Kidney (tissue), 14 donors: ENCODE measurements around the gene P3H4. TPM values are rescaled to one million over a fixed set of nuclear protein-coding genes. Genes with fewer than 3 reads are reported as not detected.

Source experiments
- DNase-seq, 5 donors: peaks; one replicate each; pipeline ENCODE4 v3.0.0-alpha.2; 2013 to 2020
- FAIRE-seq: peaks from 2 replicates; lab custom pipeline; 2012; peaks lifted over from hg19 to GRCh38; lab: Jason Lieb, UNC
- H3K27ac ChIP-seq, 2 donors: one replicate each; pipeline ENCODE4 v1.7.0; 2013; ENCODE audit warnings: low read depth in 2 of 2, low read length in 2 of 2, inconsistent platforms in 1 of 2
- H3K27me3 ChIP-seq: one replicate; pipeline ENCODE4 v1.7.1; 2013; ENCODE audit warnings: low read length, inconsistent platforms; ENCODE audit not compliant: control insufficient read depth, insufficient read depth
- H3K36me3 ChIP-seq, 3 donors: one replicate each; pipeline versions ENCODE4 v1.7.0 to v1.7.1; 2013; ENCODE audit warnings: low read length in 3 of 3, control low read depth in 1 of 3, inconsistent platforms in 1 of 3; ENCODE audit not compliant: insufficient read depth in 3 of 3, control insufficient read depth in 2 of 3
- H3K4me1 ChIP-seq, 3 donors: one replicate each; pipeline versions ENCODE4 v1.7.0 to v1.7.1; 2013; ENCODE audit warnings: low read length in 3 of 3, inconsistent platforms in 1 of 3, low read depth in 1 of 3; ENCODE audit not compliant: control insufficient read depth in 2 of 3, insufficient read depth in 2 of 3
- H3K4me3 ChIP-seq, 3 donors: one replicate each; pipeline versions ENCODE4 v1.7.0 to v1.8.1; 2013; ENCODE audit warnings: low read length in 3 of 3, control low read depth in 1 of 3, inconsistent platforms in 1 of 3
- H3K9ac ChIP-seq, 3 donors: one replicate each; pipeline versions ENCODE4 v1.7.0 to v1.7.1; 2013; ENCODE audit warnings: low read length in 3 of 3, control low read depth in 1 of 3, inconsistent platforms in 1 of 3
- H3K9me3 ChIP-seq, 3 donors: one replicate each; pipeline versions ENCODE4 v1.7.0 to v1.7.1; 2013; ENCODE audit warnings: low read length in 3 of 3, control low read depth in 1 of 3, inconsistent platforms in 1 of 3; ENCODE audit not compliant: control insufficient read depth in 2 of 3, insufficient read depth in 1 of 3
- intact Hi-C: fragments of 100-400 bp; cut with DNase I; formaldehyde crosslinking; loops from one replicate; pipeline ENCODE4 v1.11.1; 2022
- polyA plus RNA-seq: library from polyadenylated mRNA; stranded (reverse); fragments of 350-450 nt; fragmentation: Illumina TruSeq; extraction: RNeasy Lipid Tissue Mini Kit (QIAGEN cat#74804); gene quantifications from one replicate; pipeline ENCODE4 v1.2.3, GENCODE V29; 2014; ENCODE audit warnings: low read depth, low replicate concordance; ENCODE audit not compliant: insufficient read depth
- total RNA-seq: library from RNA; stranded (reverse); fragmentation: NEBNext Ultra II Directional; extraction: Animal tissue kit (Norgen Biotek cat#: 25700); gene quantifications from one replicate; pipeline ENCODE4 v1.2.1, GENCODE V29; 2021
- TF ChIP-seq, protein P1 (sequence below): IDR thresholded peaks from 3 replicates; pipeline ENCODE4 v1.5.1; 2012; ENCODE audit warnings: mild to moderate bottlenecking, moderate library complexity, borderline replicate concordance; ENCODE audit not compliant: insufficient read depth; ENCODE audit errors: extremely low read depth
- donor health status: control.
- donor health status: control.
- donor health status: control.
- donor health status: control.
- donor health status: control.
- donor health status: DM: yes; HTN: yes; CAD: no.
- donor health status: Normal renal cell carcinoma (clear cell type).

The P3H4 gene
- total and polyA plus RNA-seq, 2 donors from 2014 or later, result 13.6 to 13.7 TPM

DNA sequence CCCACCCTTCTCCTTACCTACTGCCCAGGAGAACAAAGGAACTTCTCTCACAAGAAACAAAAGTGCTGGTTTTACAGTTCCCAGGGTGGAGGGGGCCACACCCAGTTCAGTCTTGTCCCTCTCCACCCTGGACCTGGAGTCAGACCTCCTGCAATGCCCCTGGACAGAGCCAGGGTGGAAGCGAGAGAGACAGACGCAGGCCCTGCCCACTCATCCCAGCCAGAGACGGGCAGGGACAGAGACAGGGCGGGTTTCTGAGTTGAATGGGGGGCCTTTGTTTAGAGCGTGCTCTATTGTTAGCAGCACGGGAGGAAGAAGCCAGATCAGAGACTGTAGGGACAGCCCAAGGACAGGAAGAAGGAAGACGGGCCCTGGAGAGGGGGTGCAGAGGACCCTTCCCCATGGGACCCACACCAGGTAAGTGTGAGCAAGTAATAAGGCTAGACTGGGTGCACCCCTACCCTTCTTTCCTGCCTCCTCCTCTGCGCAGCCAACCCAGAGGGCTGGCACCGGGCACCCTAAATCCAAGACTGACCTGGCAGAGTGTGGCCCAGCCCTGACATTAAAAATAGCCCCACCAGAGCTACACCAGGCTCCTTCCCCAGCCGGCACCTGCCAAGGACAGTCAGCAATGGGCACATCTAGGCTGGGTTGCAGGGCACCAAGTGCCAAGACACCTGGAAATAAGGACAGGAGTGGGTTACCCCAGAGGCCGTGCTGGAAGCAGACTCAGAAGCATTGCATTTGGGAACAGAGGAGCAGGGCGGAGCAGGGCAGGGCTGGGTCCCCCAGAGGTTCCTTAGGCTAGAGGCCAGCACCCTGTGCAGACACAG, 36.1 kb downstream of the P3H4 start:
- intact Hi-C loops, result no loop called here
- Histone ChIP-seq H3K9ac (no peak overlapping the region), H3K27me3 (no peaks in the 10 kb centered on the region), H3K4me3 (no peak overlapping the region), H3K27ac (peak overlapping the region; percentile 70 to 72), H3K36me3 (peaks cover 2 to 10% (median 9%) of the 10 kb centered on the region in 3 donors), H3K4me1 (peaks cover 7 to 62% (median 59%) of the 10 kb centered on the region in 3 donors), H3K9me3 (no peaks in the 10 kb centered on the region)
- FAIRE-seq (no peak), DNase-seq (peak in 2 of 5 donors; percentile 31 to 62)
- TF ChIP-seq, protein P1, sequence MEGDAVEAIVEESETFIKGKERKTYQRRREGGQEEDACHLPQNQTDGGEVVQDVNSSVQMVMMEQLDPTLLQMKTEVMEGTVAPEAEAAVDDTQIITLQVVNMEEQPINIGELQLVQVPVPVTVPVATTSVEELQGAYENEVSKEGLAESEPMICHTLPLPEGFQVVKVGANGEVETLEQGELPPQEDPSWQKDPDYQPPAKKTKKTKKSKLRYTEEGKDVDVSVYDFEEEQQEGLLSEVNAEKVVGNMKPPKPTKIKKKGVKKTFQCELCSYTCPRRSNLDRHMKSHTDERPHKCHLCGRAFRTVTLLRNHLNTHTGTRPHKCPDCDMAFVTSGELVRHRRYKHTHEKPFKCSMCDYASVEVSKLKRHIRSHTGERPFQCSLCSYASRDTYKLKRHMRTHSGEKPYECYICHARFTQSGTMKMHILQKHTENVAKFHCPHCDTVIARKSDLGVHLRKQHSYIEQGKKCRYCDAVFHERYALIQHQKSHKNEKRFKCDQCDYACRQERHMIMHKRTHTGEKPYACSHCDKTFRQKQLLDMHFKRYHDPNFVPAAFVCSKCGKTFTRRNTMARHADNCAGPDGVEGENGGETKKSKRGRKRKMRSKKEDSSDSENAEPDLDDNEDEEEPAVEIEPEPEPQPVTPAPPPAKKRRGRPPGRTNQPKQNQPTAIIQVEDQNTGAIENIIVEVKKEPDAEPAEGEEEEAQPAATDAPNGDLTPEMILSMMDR, result no peak

DNA sequence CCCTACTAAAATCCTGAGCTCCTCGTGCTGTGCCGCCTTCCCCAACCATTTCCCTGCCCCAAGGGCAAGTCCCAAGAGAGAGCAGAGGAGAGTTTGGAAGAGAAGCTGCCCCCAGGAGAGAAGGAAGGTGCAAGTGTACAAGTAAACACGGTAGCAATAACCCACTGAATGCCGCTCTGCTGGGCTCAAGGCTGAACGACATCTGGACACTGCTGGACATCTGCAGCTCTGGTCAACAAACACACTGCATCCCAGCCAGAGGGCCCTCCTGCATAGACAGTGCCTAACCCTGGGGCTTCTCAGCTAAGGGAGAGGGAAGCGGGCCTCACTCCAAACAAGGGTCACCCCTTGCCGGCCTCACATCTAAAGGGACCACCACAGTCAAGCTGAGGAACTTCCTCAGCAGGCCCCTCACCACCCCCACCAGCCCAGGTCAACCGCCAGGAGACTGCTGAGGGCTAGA, 38.0 kb downstream of the P3H4 start:
- peaks cover 5 to 24% (median 19%) of the 10 kb centered on the region in 3 donors for H3K36me3 ChIP-seq
- intact Hi-C loops, result no loop called here
- peak in 3 of 5 donors; percentile 40 to 72 (median 63) for DNase-seq
- no peaks in the 10 kb centered on the region for H3K9me3 ChIP-seq
- no peaks in the 10 kb centered on the region for H3K27me3 ChIP-seq
- no peak for FAIRE-seq
- H3K4me1 ChIP-seq, result peaks cover 6 to 59% (median 55%) of the 10 kb centered on the region in 3 donors
- H3K27ac ChIP-seq, result peak overlapping the region; percentile 84 to 86
- no peak overlapping the region for H3K4me3 ChIP-seq
- TF ChIP-seq, protein P1, result no peak
- H3K9ac ChIP-seq, result no peak overlapping the region

GRCh38 chr17:41773190-41773588, 38.6 kb downstream of the P3H4 start:
- H3K9me3 ChIP-seq, result no peaks in the 10 kb centered on the region
- DNase-seq, result peak; percentile 80 to 94 (median 84)
- H3K27me3 ChIP-seq, result no peaks in the 10 kb centered on the region
- no peak overlapping the region for H3K9ac ChIP-seq
- peak overlapping the region; percentile 84 to 86 for H3K27ac ChIP-seq
- peak overlapping the region in 1 of 3 donors; percentile 29 for H3K4me3 ChIP-seq
- peaks cover 6 to 58% (median 53%) of the 10 kb centered on the region in 3 donors for H3K4me1 ChIP-seq
- peaks cover 7 to 29% (median 22%) of the 10 kb centered on the region in 3 donors for H3K36me3 ChIP-seq
- TF ChIP-seq, protein P1, result no peak
- intact Hi-C loops, result no loop called here
- FAIRE-seq, result no peak
